Measurements from ENCODE around the gene MOB1B. TPM values are rescaled to one million over a fixed set of nuclear protein-coding genes. Genes with fewer than 3 reads are reported as not detected.

The MOB1B gene
- total RNA-seq, 1 experiment from 2014 or later = 33.2 TPM

GRCh38 chr4:70994069-70994366, 91.8 kb downstream of the MOB1B start:
- H4K20me1 ChIP-seq (ENCODE audit: insufficient read depth) = no peaks in the 10 kb centered on the region
- no peak for TF ChIP-seq ELF1 (IDR thresholded peaks at IDR 0.05; ENCODE audit: borderline replicate concordance, low read depth)
- no peak for TF ChIP-seq POLR2A (IDR thresholded peaks at IDR 0.05; ENCODE audit: borderline replicate concordance, extremely low read depth, insufficient read depth, insufficient read length)
- no peak for TF ChIP-seq EZH2 (IDR thresholded peaks at IDR 0.05)
- TF ChIP-seq MAX (IDR thresholded peaks at IDR 0.05) = no peak
- TF ChIP-seq ZBTB33 (IDR thresholded peaks at IDR 0.05; ENCODE audit: extremely low read depth, insufficient replicate concordance, low read length) = no peak
- no peak for TF ChIP-seq TCF7L2 (IDR thresholded peaks at IDR 0.05; ENCODE audit: borderline replicate concordance, extremely low read depth, insufficient read depth, insufficient read length)
- no peak for TF ChIP-seq SIN3A (IDR thresholded peaks at IDR 0.05; ENCODE audit: low read depth)
- no peak for TF ChIP-seq POLR2AphosphoS5 (IDR thresholded peaks at IDR 0.05; ENCODE audit: low read depth, low read length)
- TF ChIP-seq SRF (IDR thresholded peaks at IDR 0.05; ENCODE audit: low read depth) = no peak
- no peak for TF ChIP-seq CEBPB (IDR thresholded peaks at IDR 0.05; ENCODE audit: low read depth)
- TF ChIP-seq RAD21 (IDR thresholded peaks at IDR 0.05; ENCODE audit: low read depth) = no peak
- no peak for TF ChIP-seq EZH2phosphoT487 (IDR thresholded peaks at IDR 0.05; ENCODE audit: borderline replicate concordance)
- TF ChIP-seq CTCF (IDR thresholded peaks at IDR 0.05 in 2 of 3, conservative IDR thresholded peaks at IDR 0.05 in 1 of 3; ENCODE audit: borderline replicate concordance in 1 of 3, insufficient read depth in 1 of 3, low read depth in 2 of 3, low read length in 2 of 3) = no peak
- no peak for TF ChIP-seq YY1 (IDR thresholded peaks at IDR 0.05; ENCODE audit: extremely low read depth, insufficient replicate concordance, low read depth, low read length)
- TF ChIP-seq ZFX (IDR thresholded peaks at IDR 0.05) = no peak
- no peak for TF ChIP-seq EGR1 (IDR thresholded peaks at IDR 0.05; ENCODE audit: low read depth)
- no peak for TF ChIP-seq ATF3 (IDR thresholded peaks at IDR 0.05)
- POLR2A ChIA-PET = interaction anchor here (0.8 to 2.0 kb wide), 3 partner anchors 13 to 288 kb away, joined by 3 to 8 read pairs (median 3); no protein-coding TSS in a partner anchor
- no peaks in the 10 kb centered on the region for H3K27me3 ChIP-seq (ENCODE audit: insufficient read depth, low read length)
- H3K79me2 ChIP-seq (ENCODE audit: insufficient read depth, low read length) = peaks cover 49% of the 10 kb centered on the region
- H3K4me2 ChIP-seq (ENCODE audit: low read length) = peak overlapping the region; percentile 84
- no peak for DNase-seq (ENCODE audit: low read depth, low spot score)
- CTCF ChIA-PET = interaction anchor here (5.1 kb wide), 1 partner anchor 16 kb away, joined by 28 read pairs; no protein-coding TSS in a partner anchor
- intact Hi-C loops (cut with micrococcal nuclease) = loop anchor here (5.0 to 10.0 kb wide), 3 partner anchors 92 to 309 kb away; partner anchors contain the start of genes MOB1B and UTP3
- RAD21 ChIA-PET (ENCODE audit: low non-redundant PET in 1 of 2, low total read pairs in 2 of 2, uncharacterized antibody in 2 of 2, unreplicated experiment in 2 of 2) = interaction anchor here in 1 of 2 experiments (1.1 kb wide), 1 partner anchor 393 kb away, joined by 3 read pairs; no protein-coding TSS in a partner anchor
- ATAC-seq = peak; percentile 28; the same call in 1 of the 2 replicates
- H3K9me3 ChIP-seq (ENCODE audit: control insufficient read depth in 1 of 2, insufficient read depth in 1 of 2, low read depth in 1 of 2, low read length in 2 of 2) = no peaks in the 10 kb centered on the region
- peaks cover 0 to 20% of the 10 kb centered on the region in 2 experiments; a peak in 3 of 4 replicates for H3K4me1 ChIP-seq (ENCODE audit: control insufficient read depth in 1 of 2, insufficient read depth in 2 of 2, low read length in 2 of 2)
- peak overlapping the region; percentile 62 for H3K27ac ChIP-seq (ENCODE audit: low read depth, low read length)
- H2AFZ ChIP-seq (ENCODE audit: low read depth, low read length, poor library complexity, severe bottlenecking) = no peak overlapping the region
- H3K9ac ChIP-seq (ENCODE audit: low read length) = peak overlapping the region; percentile 86
- H3K9me2 ChIP-seq (ENCODE audit: insufficient read depth) = no peaks in the 10 kb centered on the region
- H3K36me3 ChIP-seq (ENCODE audit: control insufficient read depth in 1 of 2, insufficient read depth in 2 of 2, low read length in 2 of 2) = peaks cover 2 to 10% of the 10 kb centered on the region in 2 experiments; a peak in 1 of 4 replicates
- H3K4me3 ChIP-seq (replicated peaks in 1 of 2; ENCODE audit: low read depth in 1 of 2, low read length in 2 of 2) = peak overlapping the region; percentile 95
- no TSS peak for BruUV-seq (replicated peaks)

Measured in HCT116 (cell line).